Cardiac fibroblast (primary cell): ENCODE results near the gene ARHGAP8.

Experiments used
- DNase-seq, 2 donors: peaks; one replicate each; pipeline versions ENCODE4 v3.0.0 to v3.0.0-alpha.2; 2010; ENCODE audit warnings: low read depth in 2 of 2
- H3K4me3 ChIP-seq, 2 donors: replicated peaks in 1 of 2; 1 replicate in 1 of 2; 2 replicates in 1 of 2; pipeline ENCODE4 v1.5.1; 2011; ENCODE audit warnings: low read depth in 2 of 2, low read length in 2 of 2, mild to moderate bottlenecking in 2 of 2, moderate library complexity in 1 of 2
- CTCF ChIP-seq: IDR thresholded peaks from one replicate; pipeline ENCODE4 v1.5.1; 2011; ENCODE audit warnings: low read depth, mild to moderate bottlenecking, low read length, inconsistent platforms

Gene ARHGAP8

GRCh38 chr22:44906248-44906936 is 154.0 kb downstream of the ARHGAP8 start:
- no peak for TF ChIP-seq CTCF
- H3K4me3 ChIP-seq = no peak overlapping the region
- no peak for DNase-seq

- H3K4me3 ChIP-seq = no peak overlapping the region
- no peak for DNase-seq
- no peak for TF ChIP-seq CTCF
These were observed 154.7 kb downstream of the ARHGAP8 start for GRCh38 chr22:44906999-44907644.

- no peak for DNase-seq
- no peak for TF ChIP-seq CTCF
- H3K4me3 ChIP-seq = no peak overlapping the region
These were observed 155.7 kb downstream of the ARHGAP8 start for GRCh38 chr22:44907765-44908737.

- no peak overlapping the region for H3K4me3 ChIP-seq
- TF ChIP-seq CTCF = no peak
- no peak for DNase-seq
These were observed 156.9 kb downstream of the ARHGAP8 start for GRCh38 chr22:44909241-44909640.
